ENCODE data around the gene OSM. TPM values are rescaled to one million over a fixed set of nuclear protein-coding genes. Genes with fewer than 3 reads are reported as not detected.
"Not testable (repeated sequence)": the region's sequence is repeated elsewhere in the genome, so short reads cannot be mapped to it uniquely, and the experiment has no call there.

OSM gene
- total and polyA plus RNA-seq, 2 experiments from 2014 or later: 1.5 TPM; not detected in 1

DNA sequence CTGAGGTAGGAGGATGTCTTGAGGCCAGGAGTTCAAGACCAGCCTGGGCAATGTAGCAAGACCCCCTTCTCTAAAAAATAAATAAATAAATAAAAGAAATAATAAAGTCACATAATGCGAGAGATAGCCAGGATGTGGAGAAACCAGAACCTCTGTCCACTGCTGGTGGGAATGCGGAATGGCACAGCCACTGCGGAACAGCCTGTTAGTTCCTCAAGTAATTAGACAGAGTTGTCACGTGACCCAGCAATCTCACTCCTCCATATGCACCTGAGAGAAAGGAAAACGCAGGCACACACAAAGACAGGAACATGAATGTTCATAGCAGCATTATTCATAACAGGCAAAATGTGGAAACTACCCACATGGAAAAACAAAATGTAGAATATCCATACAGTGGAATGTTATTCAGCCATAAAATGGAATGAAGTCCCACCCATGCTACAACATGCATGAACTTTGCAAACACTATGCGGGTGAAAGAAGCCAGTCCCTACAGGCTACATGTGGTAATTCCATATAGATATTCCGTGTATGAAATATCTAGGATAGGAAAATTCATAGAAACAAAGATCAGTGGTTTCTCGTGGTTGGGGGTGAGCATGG lies 47.5 kb downstream of the OSM start:
- Histone ChIP-seq H4K20me1 (ENCODE audit: insufficient read depth, poor library complexity, severe bottlenecking) (no peaks in the 10 kb centered on the region), H3K9me2 (replicated peaks; ENCODE audit: insufficient read depth) (no peaks in the 10 kb centered on the region), H3K4me2 (no peak overlapping the region), H2AFZ (no peak overlapping the region), H3K27ac (no peak overlapping the region), H3K27me3 (no peaks in the 10 kb centered on the region), H3K79me2 (no peaks in the 10 kb centered on the region), H3K4me3 (no peak overlapping the region), H3K36me3 (replicated peaks; ENCODE audit: insufficient read depth, low read depth) (no peaks in the 10 kb centered on the region), H3K9me3 (ENCODE audit: low read depth) (no peaks in the 10 kb centered on the region), H3K4me1 (ENCODE audit: insufficient read depth) (peaks cover 14% of the 10 kb centered on the region)
- WGBS (ENCODE audit: low lambda C conversion rate, missing lambda C conversion rate): 77% methylated on average over 8 of the region's 8 CpGs
- no peak for TF ChIP-seq EZH2phosphoT487 (IDR thresholded peaks at IDR 0.05; ENCODE audit: low read depth, severe bottlenecking, unreplicated experiment)
- TF ChIP-seq EZH2 (IDR thresholded peaks at IDR 0.05; ENCODE audit: borderline replicate concordance): no peak
- TF ChIP-seq, protein P1, sequence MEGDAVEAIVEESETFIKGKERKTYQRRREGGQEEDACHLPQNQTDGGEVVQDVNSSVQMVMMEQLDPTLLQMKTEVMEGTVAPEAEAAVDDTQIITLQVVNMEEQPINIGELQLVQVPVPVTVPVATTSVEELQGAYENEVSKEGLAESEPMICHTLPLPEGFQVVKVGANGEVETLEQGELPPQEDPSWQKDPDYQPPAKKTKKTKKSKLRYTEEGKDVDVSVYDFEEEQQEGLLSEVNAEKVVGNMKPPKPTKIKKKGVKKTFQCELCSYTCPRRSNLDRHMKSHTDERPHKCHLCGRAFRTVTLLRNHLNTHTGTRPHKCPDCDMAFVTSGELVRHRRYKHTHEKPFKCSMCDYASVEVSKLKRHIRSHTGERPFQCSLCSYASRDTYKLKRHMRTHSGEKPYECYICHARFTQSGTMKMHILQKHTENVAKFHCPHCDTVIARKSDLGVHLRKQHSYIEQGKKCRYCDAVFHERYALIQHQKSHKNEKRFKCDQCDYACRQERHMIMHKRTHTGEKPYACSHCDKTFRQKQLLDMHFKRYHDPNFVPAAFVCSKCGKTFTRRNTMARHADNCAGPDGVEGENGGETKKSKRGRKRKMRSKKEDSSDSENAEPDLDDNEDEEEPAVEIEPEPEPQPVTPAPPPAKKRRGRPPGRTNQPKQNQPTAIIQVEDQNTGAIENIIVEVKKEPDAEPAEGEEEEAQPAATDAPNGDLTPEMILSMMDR (IDR thresholded peaks at IDR 0.05; ENCODE audit: poor library complexity): peak; percentile 16
- no peak for DNase-seq (ENCODE audit: low spot score)

DNA sequence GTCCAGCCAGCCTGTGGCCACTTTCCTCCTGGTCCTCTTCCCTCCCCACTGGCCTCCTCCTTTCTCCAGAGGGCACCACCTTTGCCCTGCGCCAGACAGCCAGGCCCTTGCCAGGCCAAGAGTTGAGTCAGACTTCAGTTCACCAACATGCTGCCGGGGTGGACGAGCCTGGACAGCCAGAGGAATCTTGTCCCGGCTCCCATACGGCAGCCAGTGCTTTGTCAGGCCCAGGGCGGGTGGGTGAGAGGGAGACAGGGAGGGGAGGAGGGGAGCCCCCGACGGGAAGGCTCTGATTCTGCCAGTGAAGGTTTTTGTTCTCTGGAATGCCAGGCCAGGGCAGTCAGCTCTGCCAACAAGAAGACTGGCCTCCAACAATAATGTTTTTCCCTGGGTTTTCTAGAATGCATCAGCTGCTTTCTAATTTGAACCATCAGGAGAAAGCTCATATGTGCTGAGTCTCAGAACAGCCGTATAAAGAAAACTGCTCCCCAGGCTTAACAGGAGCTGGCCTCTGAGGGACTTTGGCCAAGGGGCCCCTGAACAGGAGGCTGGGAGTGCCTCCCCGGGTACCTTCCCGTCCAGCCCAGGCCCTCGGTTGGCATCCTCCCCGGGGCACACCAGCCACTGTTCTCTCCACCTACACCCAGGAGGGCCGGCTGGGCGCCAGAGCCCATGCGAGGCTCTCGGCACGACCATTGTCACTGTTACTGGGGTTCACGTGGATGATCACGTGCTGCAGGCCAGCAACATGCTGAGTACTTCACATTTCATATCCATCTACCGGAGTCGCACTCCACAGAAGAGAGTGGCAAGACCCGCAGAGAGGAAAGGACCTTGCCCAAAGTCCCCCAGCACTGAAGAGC lies 48.7 kb downstream of the OSM start:
- Histone ChIP-seq H3K27ac (peak overlapping the region; percentile 87), H2AFZ (no peak overlapping the region), H3K9me2 (replicated peaks; ENCODE audit: insufficient read depth) (no peaks in the 10 kb centered on the region), H3K4me3 (no peak overlapping the region), H3K4me1 (ENCODE audit: insufficient read depth) (peaks cover 19% of the 10 kb centered on the region), H3K36me3 (replicated peaks; ENCODE audit: insufficient read depth, low read depth) (no peaks in the 10 kb centered on the region), H3K79me2 (no peaks in the 10 kb centered on the region), H3K27me3 (no peaks in the 10 kb centered on the region), H3K9me3 (ENCODE audit: low read depth) (no peaks in the 10 kb centered on the region), H4K20me1 (ENCODE audit: insufficient read depth, poor library complexity, severe bottlenecking) (no peaks in the 10 kb centered on the region), H3K4me2 (peak overlapping the region; percentile 13)
- TF ChIP-seq EZH2 (IDR thresholded peaks at IDR 0.05; ENCODE audit: borderline replicate concordance) (no peak), EZH2phosphoT487 (IDR thresholded peaks at IDR 0.05; ENCODE audit: low read depth, severe bottlenecking, unreplicated experiment) (no peak)
- TF ChIP-seq, protein P1 (IDR thresholded peaks at IDR 0.05; ENCODE audit: poor library complexity): no peak
- DNase-seq (ENCODE audit: low spot score): no peak
- 82% methylated on average over 22 of the region's 23 CpGs for WGBS (ENCODE audit: low lambda C conversion rate, missing lambda C conversion rate)

DNA sequence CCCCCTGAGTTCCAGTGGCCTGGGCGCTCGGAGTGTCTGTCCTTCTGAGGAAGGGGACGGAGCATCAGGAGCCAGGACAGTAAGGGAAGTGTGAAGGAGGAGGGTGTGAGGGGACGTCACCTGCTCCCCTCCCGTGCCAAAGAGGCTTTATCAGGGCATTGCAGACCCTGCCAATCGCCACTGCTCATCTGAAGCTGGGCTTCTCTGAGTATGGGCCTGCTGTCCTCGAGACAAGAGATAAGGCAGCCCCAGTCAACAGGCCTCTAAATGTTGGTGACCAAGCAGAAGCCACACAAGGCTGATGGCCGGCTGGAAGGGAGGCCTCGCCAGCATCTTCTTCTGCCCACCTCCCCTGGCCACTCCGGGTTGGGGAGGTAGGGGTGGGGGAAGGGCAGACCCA lies 49.9 kb downstream of the OSM start:
- no peak overlapping the region for H3K27ac ChIP-seq
- no peaks in the 10 kb centered on the region for H3K9me2 ChIP-seq (replicated peaks; ENCODE audit: insufficient read depth)
- no peaks in the 10 kb centered on the region for H3K36me3 ChIP-seq (replicated peaks; ENCODE audit: insufficient read depth, low read depth)
- DNase-seq (ENCODE audit: low spot score): no peak
- WGBS (ENCODE audit: low lambda C conversion rate, missing lambda C conversion rate): 84% methylated on average over 10 of the region's 10 CpGs
- no peaks in the 10 kb centered on the region for H4K20me1 ChIP-seq (ENCODE audit: insufficient read depth, poor library complexity, severe bottlenecking)
- no peak overlapping the region for H3K4me2 ChIP-seq
- no peaks in the 10 kb centered on the region for H3K27me3 ChIP-seq
- TF ChIP-seq EZH2 (IDR thresholded peaks at IDR 0.05; ENCODE audit: borderline replicate concordance) (no peak), EZH2phosphoT487 (IDR thresholded peaks at IDR 0.05; ENCODE audit: low read depth, severe bottlenecking, unreplicated experiment) (no peak)
- TF ChIP-seq, protein P1 (IDR thresholded peaks at IDR 0.05; ENCODE audit: poor library complexity): no peak
- peaks cover 26% of the 10 kb centered on the region for H3K4me1 ChIP-seq (ENCODE audit: insufficient read depth)
- H3K4me3 ChIP-seq: no peak overlapping the region
- no peaks in the 10 kb centered on the region for H3K9me3 ChIP-seq (ENCODE audit: low read depth)
- H3K79me2 ChIP-seq: no peaks in the 10 kb centered on the region
- no peak overlapping the region for H2AFZ ChIP-seq

DNA sequence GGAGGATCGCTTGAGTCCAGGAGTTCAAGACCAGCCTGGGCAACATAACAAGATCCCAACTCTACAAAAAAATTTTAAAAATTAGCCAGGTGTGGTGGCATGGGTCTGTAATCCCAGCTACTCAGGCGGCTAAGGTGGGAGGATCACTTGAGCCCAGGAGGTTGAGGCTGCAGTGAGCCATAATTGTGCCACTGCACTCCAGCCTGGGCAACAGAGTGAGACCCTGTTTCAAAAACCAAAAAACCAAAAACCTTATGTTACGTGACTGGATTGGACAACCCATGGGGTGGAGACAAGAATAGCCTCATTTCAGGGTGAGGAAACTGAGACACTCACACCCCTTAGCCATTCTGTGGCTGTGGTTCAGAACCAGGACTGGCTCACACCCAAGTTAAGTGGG lies 50.4 kb downstream of the OSM start:
- H3K27me3 ChIP-seq: not testable (repeated sequence)

More for the DNA sequence above, 50.4 kb downstream of the OSM start:
- H3K79me2 ChIP-seq; H3K4me2 ChIP-seq; H3K9me2 ChIP-seq (replicated peaks; ENCODE audit: insufficient read depth); H3K36me3 ChIP-seq (replicated peaks; ENCODE audit: insufficient read depth, low read depth); DNase-seq (ENCODE audit: low spot score); H2AFZ ChIP-seq; H3K27ac ChIP-seq; H4K20me1 ChIP-seq (ENCODE audit: insufficient read depth, poor library complexity, severe bottlenecking); H3K4me3 ChIP-seq; H3K9me3 ChIP-seq (ENCODE audit: low read depth): not testable (repeated sequence)
- peaks cover 26% of the 10 kb centered on the region for H3K4me1 ChIP-seq (ENCODE audit: insufficient read depth)
- 100% methylated on average over 3 of the region's 3 CpGs for WGBS (ENCODE audit: low lambda C conversion rate, missing lambda C conversion rate)

Measured in hepatocyte (in vitro differentiated cells).